GM18498 (cell line): ENCODE measurements around the gene BABAM2.

Experiments
- ATAC-seq: cut with Tn5 transposase; IDR thresholded peaks from one replicate; pipeline ENCODE4 v1.9.1; 2021; ENCODE audit warnings: mild to moderate bottlenecking, moderate library complexity; ENCODE audit not compliant: unreplicated experiment

The BABAM2 gene

DNA sequence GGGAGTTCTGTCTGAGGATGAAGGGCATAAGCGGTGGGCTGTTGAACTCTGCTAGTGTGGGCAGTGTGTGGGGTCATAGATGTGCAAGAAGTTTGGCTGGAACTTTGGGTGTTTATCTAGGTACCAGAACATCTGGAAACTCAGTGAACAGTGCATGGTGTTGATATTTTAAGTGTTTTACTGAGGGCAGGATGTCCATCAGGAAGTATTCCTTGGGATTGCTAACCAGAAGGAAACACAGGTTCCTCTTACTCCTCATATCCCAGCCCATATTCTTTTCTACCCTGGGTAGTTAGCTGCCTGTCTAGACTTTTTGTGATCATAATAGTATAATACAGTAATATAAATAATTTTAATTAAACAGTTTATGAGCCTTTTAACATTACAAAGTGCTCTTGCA, 15.5 kb downstream of the BABAM2 start:
- ATAC-seq, result no peak

DNA sequence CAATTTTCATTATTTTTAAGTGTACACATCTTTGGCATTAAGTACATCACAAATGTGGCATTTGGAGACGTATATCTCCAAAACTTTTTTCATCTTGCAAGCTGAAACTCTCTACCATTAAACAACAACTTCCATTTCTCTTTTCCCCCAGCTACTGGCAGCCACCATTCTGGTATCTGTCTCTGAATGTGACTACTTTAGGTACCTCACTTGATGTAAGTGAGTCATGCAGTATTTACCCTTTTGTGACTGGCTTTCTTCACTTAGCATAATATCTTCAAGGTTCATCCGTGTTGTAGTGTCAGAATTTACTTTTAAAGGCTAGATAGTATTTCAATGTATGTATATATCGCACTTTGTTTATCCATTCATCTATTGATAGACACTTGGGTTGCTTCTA, 17.0 kb downstream of the BABAM2 start:
- ATAC-seq, result no peak

DNA sequence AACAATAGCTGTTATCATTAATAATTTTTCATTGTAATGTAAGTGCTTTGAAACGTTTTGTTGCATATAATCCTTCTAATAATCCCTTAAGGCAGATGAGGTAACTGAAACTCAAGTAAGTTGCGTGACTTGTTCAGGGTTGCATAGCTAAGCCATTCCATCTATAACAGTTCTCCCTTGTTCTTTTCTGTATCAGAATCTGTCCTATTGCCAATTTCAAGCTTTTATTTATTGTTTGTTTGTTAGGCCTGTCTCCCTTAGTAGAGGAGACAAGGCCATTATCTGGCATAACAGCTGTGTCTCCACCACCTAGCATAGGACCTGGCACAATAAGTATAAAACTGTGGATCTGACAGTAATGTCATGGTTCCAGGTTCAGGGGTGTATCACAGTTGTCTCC, 19.4 kb downstream of the BABAM2 start:
- ATAC-seq, result no peak

DNA sequence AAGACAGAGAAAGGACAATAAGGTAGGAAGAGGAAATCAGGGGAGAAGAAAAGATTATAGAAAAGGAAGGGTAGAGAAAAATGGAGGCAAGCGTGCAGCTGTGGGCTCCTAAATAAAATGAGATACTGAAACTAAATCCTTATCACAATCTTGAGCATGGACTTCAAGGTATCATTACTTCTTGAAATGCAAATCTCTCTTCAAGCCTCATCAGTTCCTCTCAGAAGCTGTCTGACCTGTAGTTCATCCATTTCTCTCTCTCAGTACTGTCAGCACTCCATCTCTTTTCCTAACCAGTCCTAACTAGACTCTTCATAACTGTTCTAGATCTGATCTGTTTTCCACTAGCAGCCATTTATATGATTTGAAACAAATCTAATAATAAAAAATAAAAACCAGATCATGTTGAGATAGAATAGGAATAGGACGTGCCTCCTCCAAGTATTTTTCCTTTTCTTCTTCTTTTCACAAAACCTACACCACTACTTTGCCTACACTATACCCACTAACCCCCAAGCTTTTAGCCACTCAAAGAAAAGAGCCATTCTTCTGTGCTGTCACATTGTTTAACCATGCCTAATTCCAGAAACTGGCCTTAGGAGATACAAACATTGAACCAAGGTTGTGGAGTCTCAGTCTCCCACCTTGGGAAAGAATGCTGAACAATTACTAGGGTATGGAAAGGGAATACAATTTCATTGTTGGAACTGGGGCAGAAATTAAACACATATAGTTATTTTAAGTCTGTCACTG, 21.1 kb downstream of the BABAM2 start:
- ATAC-seq, result no peak

DNA sequence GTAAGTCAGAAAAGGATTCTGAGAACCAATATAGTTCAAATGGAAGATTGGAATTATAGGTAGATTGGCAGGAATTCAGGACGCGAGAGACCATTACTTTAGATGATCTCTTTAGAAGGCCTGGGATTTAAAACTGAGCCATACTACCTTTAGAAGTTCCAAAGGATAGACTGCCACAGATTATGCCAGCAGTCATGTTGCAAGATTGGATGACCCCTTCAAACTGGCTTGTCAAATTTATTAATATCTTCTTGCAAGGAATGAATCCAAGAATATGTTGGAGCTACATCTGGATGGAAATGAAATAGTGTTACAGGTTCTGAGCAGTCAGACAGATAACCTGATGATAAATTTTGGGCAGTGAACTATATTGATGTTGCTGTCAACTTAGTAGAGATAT, 22.0 kb downstream of the BABAM2 start:
- ATAC-seq, result no peak

DNA sequence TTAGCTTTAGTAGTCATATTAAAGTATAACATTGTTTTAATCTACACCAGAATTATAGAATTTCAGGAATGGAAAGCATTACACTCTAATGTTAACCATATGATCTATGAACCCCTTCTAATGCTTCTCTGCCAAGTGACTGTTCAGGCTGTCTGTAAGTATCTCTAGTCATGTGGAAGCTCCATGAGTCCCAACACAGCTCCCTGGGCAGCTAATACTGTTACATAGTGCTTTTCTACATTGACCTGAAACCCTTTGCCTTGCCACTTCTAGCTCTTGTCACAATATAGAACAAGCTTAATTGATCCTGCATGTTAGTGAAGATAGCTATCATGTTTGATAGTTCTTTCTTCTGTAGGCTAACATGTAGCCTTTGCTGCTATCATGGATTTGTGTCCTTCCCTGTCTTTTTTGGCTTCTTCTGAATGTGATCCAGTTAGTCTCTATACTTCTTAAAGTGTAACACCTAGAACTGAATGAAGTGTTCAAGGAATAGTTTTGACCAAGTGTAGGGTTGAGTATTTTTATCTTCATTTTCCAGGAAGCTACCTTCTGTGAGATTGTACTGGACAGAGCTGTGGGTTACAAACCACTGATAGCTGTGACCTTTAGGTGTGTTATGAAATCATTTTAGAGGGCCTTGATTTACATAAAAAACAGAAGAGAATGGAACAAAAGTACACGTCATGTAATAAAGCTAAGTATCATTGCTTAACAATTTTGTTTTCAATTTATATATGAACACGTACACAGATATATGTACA, 23.7 kb downstream of the BABAM2 start:
- no peak for ATAC-seq

DNA sequence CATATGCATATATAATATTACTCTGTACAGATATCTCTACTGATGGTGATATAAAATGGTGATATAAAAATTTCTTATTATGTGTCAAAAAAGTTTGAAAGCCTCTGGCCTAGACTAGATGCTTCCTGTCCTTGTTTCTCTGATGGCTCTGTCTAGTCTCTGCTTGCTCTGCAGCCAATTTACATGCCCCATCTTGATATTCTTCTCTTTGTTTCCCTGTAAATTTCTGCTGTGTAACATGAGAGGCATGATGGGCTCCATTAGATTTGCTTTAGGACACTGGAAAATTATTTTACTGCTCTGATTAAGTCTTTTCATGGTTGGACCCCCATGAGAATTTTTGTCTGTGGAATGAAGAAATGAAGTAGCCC, 24.3 kb downstream of the BABAM2 start:
- no peak for ATAC-seq

DNA sequence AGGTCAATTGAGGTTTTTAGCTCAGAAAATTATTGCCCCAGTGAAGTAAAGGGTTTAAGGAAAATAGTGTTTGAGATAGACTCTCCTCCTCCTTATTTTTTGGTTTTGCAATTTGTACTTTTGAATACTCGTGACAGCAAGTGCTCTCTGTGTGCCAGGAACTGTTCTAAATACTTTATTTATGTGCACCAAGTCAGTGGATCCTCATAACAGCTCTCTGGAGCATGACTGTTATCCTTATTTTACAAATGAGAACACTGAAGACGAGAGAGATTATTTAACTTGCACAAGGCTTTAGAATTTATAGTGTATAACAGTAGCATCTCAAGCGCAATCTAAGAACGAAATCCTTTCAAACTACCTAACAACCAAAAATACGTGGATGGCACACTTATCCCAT, 24.7 kb downstream of the BABAM2 start:
- no peak for ATAC-seq

DNA sequence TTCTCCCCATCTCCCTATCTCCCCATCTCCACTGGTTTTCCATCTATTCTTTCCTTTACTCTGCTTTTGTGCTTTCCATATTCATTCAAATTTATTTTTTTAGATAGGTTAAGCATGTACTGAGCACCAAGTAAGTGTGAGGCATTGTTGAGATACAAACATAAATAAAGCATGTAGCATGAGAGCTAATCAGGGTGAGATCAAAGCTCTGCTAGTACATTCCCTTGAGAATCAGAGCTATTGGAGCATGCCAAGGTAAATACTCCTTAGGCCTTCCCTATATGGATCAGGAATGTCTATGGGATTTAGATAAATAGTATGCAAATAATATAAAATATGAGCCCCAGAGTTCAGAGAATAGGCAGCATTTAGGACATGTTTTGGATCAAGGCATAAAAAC, 25.3 kb downstream of the BABAM2 start:
- ATAC-seq, result no peak

DNA sequence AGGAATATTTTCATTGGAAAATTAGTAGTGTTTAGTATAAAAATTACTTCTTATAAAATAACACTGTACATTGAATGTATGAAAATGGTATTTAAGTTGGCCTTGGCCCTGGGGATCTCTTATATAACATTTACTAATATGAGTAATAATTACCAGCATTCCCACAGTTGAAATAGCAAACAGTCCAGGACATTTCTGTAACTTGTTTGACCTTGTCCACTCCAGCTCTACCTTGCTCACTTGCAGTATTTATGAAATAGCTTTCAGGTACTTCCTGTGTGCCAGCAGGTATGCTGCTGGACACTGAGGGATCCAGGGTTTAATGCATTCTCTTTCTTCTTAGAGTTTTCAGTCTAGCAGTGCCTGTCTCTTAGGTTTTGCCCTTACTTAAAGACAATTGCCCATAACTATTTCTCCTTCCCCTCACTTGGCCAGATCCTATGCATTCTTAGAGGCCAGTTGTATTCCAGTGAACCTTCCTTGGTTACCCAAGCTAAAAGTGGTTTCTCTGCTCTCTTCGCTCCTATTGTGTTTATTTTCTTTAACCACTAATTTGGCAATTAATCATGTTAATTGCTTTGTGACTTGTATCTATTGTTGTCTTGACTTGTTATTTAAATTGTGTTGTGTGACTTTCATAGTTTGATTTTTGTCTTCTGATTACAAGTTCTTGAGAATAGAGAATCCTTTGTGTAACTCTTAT, 25.9 kb downstream of the BABAM2 start:
- no peak for ATAC-seq

DNA sequence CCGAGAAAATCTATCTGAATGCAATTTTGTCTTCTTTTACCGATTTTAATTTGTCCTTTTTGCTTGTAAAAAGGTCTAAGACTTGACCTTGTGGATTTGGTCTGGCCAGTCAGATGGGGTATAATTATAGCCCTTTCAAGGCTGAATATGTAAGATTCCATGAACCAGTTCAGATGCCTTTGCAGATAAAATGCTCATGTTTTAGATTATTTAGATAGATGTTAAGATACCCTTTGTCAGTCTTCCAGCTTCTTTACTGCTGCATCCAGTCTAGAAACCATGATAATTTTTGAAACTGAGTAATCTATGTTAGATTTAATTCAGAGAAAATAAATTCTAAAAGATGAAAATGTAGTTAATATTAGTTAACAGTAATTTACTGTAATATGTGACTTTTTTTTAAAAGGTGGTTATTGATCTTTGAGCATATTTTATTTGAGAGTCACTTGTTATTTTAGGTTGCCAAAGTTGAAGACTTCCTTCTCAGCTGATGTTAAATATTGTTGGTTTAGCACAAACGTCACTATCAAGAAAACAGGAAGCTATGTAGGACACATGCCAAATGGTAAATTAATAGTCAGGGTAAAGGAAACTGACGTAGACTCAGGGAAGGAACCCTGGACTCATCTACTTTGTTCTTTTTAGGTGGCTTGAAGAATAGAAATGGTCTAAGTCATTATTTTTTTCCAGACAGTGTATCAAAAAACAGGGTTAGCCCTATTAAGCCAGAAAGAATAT, 29.8 kb downstream of the BABAM2 start:
- ATAC-seq, result no peak

DNA sequence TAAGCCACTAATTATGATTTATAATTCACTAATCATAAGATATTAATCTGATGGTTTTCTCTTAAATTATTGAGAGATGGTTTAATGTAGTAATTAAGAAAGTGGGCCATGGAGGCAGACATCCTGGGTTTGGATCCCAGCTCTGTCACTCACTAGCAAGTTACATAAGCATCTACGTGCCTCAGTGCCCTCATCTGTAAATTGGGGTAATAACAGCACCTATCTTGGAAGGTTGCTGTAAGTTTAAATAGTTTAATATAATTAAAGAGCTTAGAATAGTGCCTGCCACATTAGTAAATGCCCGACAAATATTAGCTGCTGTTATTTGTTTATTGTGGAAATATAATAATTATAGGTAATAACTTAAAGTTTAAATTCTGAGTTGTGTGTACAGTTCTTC, 30.9 kb downstream of the BABAM2 start:
- ATAC-seq, result no peak

DNA sequence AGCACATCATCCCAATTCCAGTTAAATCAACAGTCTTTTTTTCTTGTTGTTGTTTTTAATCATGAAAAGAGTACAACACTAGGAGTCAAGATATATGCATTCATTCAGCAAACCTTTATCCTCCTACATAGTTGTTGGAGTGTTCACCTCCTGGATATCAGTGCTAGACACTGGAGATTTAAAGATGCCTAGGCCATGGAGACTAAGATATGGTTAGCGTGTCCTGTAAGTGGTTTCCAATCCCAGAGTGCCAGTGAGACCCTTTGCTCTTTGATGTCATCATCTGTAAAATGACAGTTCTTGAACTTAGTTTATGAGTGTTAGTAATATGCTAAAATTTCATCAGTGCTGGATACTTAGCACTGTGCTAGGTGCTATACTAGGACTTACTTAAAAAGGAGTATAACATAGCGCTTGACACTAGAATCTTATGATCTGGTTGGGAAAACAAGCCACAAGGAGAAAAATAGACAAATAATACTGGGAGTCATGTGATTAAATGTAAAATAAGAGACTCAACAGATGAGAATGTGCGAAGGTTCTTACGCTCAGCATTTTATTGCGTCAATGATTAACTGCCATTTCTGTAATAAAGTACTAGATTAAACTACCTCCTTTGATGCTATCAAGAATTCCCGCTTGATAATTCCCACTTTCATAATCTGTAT, 31.5 kb downstream of the BABAM2 start:
- no peak for ATAC-seq

DNA sequence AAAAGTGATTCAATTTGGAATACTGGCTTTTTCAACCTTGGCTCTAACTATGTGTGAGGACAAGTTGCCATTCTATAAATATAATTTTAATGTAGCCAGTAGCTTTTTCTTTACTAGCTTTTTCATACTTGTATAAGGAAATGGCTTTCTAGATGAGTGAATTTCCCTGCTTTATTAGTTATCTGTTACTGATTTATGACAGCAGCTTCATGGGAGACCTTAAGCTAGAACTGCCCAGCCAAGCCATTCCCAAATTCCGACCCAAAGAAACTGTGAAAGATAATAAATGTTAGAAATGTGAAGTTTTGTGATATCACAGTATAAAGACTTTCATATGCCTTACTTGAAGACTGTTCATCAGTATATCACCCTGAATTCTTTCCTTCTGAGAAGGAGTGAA, 32.3 kb downstream of the BABAM2 start:
- ATAC-seq, result no peak

DNA sequence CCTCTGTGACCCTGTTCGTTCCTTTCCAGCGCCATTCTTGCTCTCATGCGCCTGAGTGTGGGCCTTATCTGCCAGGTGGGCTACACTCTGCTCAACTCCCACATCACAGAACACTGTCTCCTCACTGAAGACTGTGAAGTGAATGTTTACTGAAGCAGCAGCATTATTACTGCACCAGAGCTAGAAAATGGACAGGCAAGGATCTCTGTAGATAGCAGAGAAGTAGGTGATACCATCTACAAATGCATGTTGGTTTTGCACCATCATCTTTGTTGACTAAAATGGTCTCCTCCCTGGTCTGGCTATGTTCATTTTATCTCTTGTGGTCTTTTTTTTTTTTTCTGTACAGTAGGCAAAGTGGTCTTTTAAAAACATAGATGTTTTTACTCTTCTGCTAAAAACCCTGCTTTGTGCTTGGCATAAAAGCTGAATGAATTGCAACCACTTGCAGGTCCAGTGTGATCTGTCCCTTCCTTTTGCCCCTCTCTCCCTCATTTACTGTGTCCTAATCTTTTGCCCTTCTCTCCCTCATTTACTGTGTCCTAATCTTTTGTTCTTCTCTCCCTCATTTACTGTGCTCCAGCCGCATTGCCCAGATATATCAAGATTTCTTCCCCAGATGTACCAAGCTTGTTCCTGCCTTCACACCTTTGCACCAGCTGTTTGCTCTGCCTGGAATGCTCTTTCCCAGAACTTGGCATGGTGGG, 35.4 kb downstream of the BABAM2 start:
- ATAC-seq, result no peak

DNA sequence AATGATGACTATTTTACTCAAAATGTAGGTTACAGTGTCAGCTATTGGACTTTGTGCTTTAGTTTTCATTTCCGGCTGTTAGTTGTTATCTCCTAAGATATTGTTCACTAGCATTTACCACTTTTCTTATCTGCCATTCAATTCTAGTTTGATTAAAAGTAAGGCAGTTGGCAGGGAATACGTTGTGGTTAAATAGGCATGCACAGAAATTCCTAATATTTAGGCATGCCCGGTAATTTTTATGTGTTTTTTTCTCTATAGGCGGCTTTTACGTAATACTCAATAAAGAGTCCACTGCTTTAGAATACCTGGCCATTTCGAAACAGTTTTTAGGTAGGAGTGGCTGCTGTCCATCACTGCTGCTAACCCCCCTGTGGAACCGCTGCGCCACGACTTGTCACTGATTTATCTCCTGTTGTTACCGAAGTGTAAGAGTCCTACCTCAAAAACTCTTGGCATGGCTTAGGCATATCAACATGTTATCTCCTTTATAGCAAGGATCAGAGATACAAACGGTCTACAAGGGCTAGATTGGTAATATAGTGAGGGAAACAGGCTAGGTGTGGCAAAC, 39.5 kb downstream of the BABAM2 start:
- no peak for ATAC-seq

DNA sequence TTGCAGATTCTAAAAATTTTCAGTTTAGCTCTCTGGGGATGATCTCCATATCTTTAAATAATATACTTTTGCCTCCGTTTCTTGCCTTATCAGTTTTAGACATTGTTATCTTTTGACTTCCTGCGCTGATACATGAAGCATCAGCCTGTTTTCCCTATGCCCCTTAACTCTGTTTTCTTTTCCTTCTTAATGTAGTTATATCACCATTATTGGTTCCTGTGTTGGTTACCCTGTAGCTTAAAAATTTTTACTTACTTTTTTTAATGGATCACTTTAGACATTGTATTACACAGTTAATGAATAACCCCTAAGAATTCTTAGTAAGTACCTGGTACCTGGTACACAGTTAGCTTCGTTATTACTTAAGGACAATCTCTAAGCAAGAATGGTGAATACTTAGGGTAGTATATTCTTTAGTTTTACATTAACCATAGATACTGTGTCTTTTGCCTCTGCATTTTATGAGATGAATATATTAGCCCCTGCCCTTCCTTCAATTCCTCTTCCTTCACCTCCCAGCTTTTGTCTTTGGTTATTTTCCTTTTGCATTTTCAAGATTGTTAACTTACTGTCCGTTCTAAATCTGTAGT, 40.9 kb downstream of the BABAM2 start:
- no peak for ATAC-seq

DNA sequence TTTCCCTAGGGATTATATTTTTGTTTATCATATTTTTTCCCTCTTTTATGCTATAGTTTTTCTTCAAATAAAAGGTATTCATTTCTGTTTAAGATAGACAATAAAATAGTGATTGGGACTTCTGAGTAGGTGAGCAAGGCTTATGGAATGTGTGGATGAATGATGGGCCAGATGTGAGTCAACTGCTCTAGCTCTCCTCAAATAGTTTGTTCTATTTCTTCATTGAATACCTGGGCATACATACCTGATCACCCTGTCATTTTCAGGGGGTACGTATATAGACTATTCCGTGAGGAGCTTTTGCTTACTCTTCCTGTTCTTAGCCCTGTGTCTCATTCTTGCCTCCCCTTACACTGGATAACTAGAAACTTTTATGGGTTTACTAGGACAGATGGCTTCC, 41.9 kb downstream of the BABAM2 start:
- no peak for ATAC-seq

DNA sequence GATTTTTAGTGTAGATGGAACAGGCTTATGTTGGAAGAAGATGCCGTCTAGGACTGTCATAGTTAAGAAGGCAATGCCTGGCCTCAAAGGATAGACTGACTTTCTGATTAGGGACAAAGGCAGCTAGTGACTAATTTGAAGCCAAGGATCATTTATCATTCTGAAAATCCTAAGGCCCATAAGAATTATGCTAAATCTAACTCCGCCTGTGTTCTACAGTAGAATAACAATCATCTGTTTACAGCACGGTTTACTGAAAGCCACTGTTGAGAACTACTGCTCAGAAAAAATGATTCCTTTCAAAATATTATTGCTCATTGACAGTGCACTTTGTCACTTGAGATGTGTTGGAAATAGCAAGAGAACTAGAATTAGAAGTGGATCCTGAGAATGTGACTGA, 44.5 kb downstream of the BABAM2 start:
- ATAC-seq, result no peak
